Measurements from ENCODE around the gene PIN4.
"Not testable (repeated sequence)": the region's sequence is repeated elsewhere in the genome, so short reads cannot be mapped to it uniquely, and the experiment has no call there.

The PIN4 gene

GRCh38 chrX:72202792-72203401, 21.3 kb downstream of the PIN4 start:
- no peak for DNase-seq (ENCODE audit: insufficient read length, low spot score)
- TF ChIP-seq, protein P1, sequence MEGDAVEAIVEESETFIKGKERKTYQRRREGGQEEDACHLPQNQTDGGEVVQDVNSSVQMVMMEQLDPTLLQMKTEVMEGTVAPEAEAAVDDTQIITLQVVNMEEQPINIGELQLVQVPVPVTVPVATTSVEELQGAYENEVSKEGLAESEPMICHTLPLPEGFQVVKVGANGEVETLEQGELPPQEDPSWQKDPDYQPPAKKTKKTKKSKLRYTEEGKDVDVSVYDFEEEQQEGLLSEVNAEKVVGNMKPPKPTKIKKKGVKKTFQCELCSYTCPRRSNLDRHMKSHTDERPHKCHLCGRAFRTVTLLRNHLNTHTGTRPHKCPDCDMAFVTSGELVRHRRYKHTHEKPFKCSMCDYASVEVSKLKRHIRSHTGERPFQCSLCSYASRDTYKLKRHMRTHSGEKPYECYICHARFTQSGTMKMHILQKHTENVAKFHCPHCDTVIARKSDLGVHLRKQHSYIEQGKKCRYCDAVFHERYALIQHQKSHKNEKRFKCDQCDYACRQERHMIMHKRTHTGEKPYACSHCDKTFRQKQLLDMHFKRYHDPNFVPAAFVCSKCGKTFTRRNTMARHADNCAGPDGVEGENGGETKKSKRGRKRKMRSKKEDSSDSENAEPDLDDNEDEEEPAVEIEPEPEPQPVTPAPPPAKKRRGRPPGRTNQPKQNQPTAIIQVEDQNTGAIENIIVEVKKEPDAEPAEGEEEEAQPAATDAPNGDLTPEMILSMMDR (IDR thresholded peaks at IDR 0.05; ENCODE audit: insufficient read depth, missing control alignments) = no peak
- FAIRE-seq = no peak

DNA sequence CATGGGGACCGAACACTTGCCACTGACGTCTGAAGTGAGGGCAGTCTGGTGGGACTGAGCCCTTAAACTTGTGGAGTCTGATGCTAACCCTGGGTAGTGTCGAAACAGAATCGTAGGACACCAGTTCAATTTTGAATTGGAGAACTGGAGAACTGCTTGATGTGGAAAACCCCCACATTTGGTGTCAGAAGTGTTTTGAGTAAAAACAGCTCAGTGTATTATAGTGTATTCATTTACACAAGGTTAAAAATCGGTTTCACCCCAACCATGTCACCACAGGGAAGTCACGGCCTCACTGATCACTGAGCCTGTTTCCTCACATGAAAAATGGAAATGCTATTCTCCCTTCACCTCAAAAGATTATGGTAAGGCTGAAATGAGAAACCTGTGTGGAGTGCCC, 21.9 kb downstream of the PIN4 start:
- FAIRE-seq = no peak
- TF ChIP-seq, protein P1 (IDR thresholded peaks at IDR 0.05; ENCODE audit: insufficient read depth, missing control alignments) = no peak
- DNase-seq (ENCODE audit: insufficient read length, low spot score) = no peak

DNA sequence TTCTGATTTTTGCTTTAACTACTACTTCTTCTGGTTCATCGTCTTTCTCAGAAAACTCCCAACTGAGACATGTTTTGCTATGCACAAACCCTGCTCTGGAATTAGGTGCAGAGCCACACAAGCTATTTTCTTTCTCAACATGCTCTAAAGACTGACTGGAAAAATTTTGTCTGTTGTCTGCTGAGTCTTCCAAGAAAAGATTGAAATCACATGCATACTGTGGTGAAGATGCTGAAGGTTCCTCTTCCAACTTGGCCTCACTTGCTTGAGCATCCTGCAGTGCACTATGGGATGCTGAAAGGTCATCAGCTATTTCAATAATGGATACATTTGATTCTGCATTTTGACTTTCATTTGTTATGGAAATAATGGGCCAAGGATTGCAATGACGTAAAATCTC, 24.1 kb downstream of the PIN4 start:
- no peak for DNase-seq (ENCODE audit: insufficient read length, low spot score)
- FAIRE-seq = no peak
- TF ChIP-seq, protein P1 (IDR thresholded peaks at IDR 0.05; ENCODE audit: insufficient read depth, missing control alignments) = no peak

DNA sequence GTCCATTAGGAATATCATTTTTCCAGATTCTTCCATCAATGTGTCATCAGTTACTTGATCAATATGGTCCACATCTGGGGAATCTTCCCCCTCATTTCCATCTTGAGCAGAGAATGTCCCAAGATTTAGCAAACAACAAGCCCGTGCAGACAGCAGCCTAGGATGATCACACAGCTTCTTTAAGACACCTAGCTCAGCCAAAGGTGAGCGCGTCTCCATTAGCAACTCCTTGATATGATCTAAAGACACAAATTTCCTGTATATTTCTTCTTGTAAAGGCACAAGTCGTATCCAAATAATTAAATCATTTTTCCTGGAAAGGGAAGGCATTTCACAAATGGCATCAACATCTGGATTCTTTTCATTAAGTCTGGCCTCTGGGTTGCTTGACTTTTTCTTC, 25.8 kb downstream of the PIN4 start:
- DNase-seq (ENCODE audit: insufficient read length, low spot score) (no peak), FAIRE-seq (no peak)
- TF ChIP-seq, protein P1 (IDR thresholded peaks at IDR 0.05; ENCODE audit: insufficient read depth, missing control alignments) = no peak

- TF ChIP-seq, protein P1 (IDR thresholded peaks at IDR 0.05; ENCODE audit: insufficient read depth, missing control alignments) = no peak
- DNase-seq (ENCODE audit: insufficient read length, low spot score) (no peak), FAIRE-seq (no peak)
These were observed 26.7 kb downstream of the PIN4 start for GRCh38 chrX:72208126-72208800.

DNA sequence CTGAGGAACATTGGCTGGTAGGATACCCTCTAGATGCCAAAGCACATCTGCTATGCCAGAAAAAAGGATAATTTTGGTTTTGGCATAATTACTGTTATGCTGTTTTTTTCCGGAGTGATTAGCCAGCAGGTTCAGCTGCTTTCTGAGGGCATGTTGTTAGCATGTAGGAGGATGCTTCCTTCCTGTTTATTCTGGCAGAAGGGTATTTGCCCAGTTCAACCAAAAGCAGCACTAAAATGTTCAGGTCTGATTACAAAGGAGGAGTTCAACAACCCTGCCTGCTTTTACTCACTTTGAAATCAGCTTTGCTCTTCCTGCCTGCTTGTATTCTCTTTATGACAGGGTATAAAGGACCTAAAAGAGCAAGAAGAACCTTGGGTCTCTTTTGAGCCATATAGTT, 35.4 kb downstream of the PIN4 start:
- DNase-seq (ENCODE audit: insufficient read length, low spot score) (no peak), FAIRE-seq (no peak)
- TF ChIP-seq, protein P1 (IDR thresholded peaks at IDR 0.05; ENCODE audit: insufficient read depth, missing control alignments) = no peak

GRCh38 chrX:72220375-72220774, 38.8 kb downstream of the PIN4 start:
- not testable (repeated sequence) for DNase-seq (ENCODE audit: insufficient read length, low spot score); FAIRE-seq
